Trophoblast cell (in vitro differentiated cells and primary cell): ENCODE results near the gene ALPI.

Experiments
- DNase-seq, 2 donors: peaks; one replicate each; pipeline ENCODE4 v3.0.0-alpha.2; 2016
- H2AFZ ChIP-seq: 2 replicates; pipeline ENCODE4 v1.6.1; 2013; ENCODE audit warnings: low read length, moderate library complexity, mild to moderate bottlenecking; ENCODE audit not compliant: insufficient read depth, poor library complexity
- H2AK5ac ChIP-seq: 2 replicates; pipeline ENCODE4 v1.6.1; 2013; ENCODE audit warnings: mild to moderate bottlenecking, low read length
- H2BK120ac ChIP-seq: 2 replicates; pipeline ENCODE4 v1.6.1; 2013; ENCODE audit warnings: low read length, mild to moderate bottlenecking, moderate library complexity; ENCODE audit not compliant: insufficient read depth, poor library complexity
- H2BK12ac ChIP-seq: 2 replicates; pipeline ENCODE4 v1.6.1; 2013; ENCODE audit warnings: mild to moderate bottlenecking, low read length, moderate library complexity
- H2BK5ac ChIP-seq: 2 replicates; pipeline ENCODE4 v1.6.1; 2013; ENCODE audit warnings: low read length, low read depth, moderate library complexity, mild to moderate bottlenecking; ENCODE audit not compliant: poor library complexity
- H3K14ac ChIP-seq: 2 replicates; pipeline ENCODE4 v1.6.1; 2013; ENCODE audit warnings: mild to moderate bottlenecking, low read length
- H3K18ac ChIP-seq: 2 replicates; pipeline ENCODE4 v1.6.1; 2013; ENCODE audit warnings: mild to moderate bottlenecking, low read length
- H3K23ac ChIP-seq: 2 replicates; pipeline ENCODE4 v1.6.1; 2013; ENCODE audit warnings: low read length
- H3K27ac ChIP-seq: 2 replicates; pipeline ENCODE4 v1.5.1; 2013; ENCODE audit warnings: low read depth, mild to moderate bottlenecking, inconsistent platforms, low read length, moderate library complexity
- H3K27me3 ChIP-seq: 2 replicates; pipeline ENCODE4 v1.6.1; 2013; ENCODE audit warnings: inconsistent platforms, mild to moderate bottlenecking, low read length, moderate library complexity; ENCODE audit not compliant: insufficient read depth
- H3K36me3 ChIP-seq, 2 experiments: 1 replicate in 1 of 2; 2 replicates in 1 of 2; pipeline ENCODE4 v1.6.1; 2013; ENCODE audit warnings: low read length in 2 of 2, mild to moderate bottlenecking in 2 of 2, moderate library complexity in 1 of 2; ENCODE audit not compliant: insufficient read depth in 2 of 2, control insufficient read depth in 1 of 2
- H3K4ac ChIP-seq: 2 replicates; pipeline ENCODE4 v1.6.1; 2013; ENCODE audit warnings: low read depth, mild to moderate bottlenecking, low read length, moderate library complexity
- H3K4me1 ChIP-seq, 2 experiments: 1 replicate in 1 of 2; 2 replicates in 1 of 2; pipeline ENCODE4 v1.6.1; 2013; ENCODE audit warnings: low read length in 2 of 2, mild to moderate bottlenecking in 2 of 2, moderate library complexity in 1 of 2; ENCODE audit not compliant: insufficient read depth in 2 of 2, control insufficient read depth in 1 of 2
- H3K4me2 ChIP-seq: 2 replicates; pipeline ENCODE4 v1.6.1; 2013; ENCODE audit warnings: inconsistent platforms, mild to moderate bottlenecking, low read length, moderate library complexity
- H3K4me3 ChIP-seq: 2 replicates; pipeline ENCODE4 v1.5.1; 2013; ENCODE audit warnings: mild to moderate bottlenecking, low read depth, low read length, inconsistent platforms
- H3K79me1 ChIP-seq: one replicate; pipeline ENCODE4 v1.6.1; 2013; ENCODE audit warnings: low read length
- H3K79me2 ChIP-seq: 2 replicates; pipeline ENCODE4 v1.6.1; 2013; ENCODE audit warnings: low read length, mild to moderate bottlenecking; ENCODE audit not compliant: control insufficient read depth, insufficient read depth, poor library complexity
- H3K9ac ChIP-seq: 2 replicates; pipeline ENCODE4 v1.6.1; 2013; ENCODE audit warnings: mild to moderate bottlenecking, low read length
- H3K9me3 ChIP-seq: 2 replicates; pipeline ENCODE4 v1.6.1; 2013; ENCODE audit warnings: low read depth, mild to moderate bottlenecking, control low read depth, inconsistent platforms, low read length; ENCODE audit not compliant: insufficient read depth
- H4K12ac ChIP-seq: 2 replicates; pipeline ENCODE4 v1.6.1; 2013; ENCODE audit warnings: low read depth, mild to moderate bottlenecking, low read length, moderate library complexity
- H4K8ac ChIP-seq: 2 replicates; pipeline ENCODE4 v1.6.1; 2013; ENCODE audit warnings: low read depth, mild to moderate bottlenecking, low read length, moderate library complexity
- H4K91ac ChIP-seq: one replicate; pipeline ENCODE4 v1.6.1; 2013; ENCODE audit warnings: low read depth, mild to moderate bottlenecking, low read length, moderate library complexity
- WGBS: extraction: QIAGEN DNeasy Blood & Tissue Kit; methylation state at CpG from one replicate; pipeline ENCODE4 v1.1.7; 2013; ENCODE audit warnings: missing lambda C conversion rate; ENCODE audit not compliant: insufficient read length, insufficient coverage; ENCODE audit errors: extremely low coverage; 5-methylcytosine and 5-hydroxymethylcytosine counted together

ALPI gene

GRCh38 chr2:232476791-232477190, 20.8 kb downstream of the ALPI start:
- Histone ChIP-seq H3K14ac (no peak overlapping the region), H3K36me3 (no peaks in the 10 kb centered on the region), H3K27ac (no peak overlapping the region), H3K4me1 (no peaks in the 10 kb centered on the region), H2BK120ac (no peak overlapping the region), H3K23ac (no peak overlapping the region), H2AFZ (no peak overlapping the region), H3K18ac (no peak overlapping the region), H3K4me3 (no peak overlapping the region), H4K12ac (no peak overlapping the region), H4K8ac (no peak overlapping the region), H3K4me2 (no peak overlapping the region), H3K4ac (no peak overlapping the region), H3K9ac (no peak overlapping the region), H3K79me2 (no peaks in the 10 kb centered on the region), H3K9me3 (peaks cover 2% of the 10 kb centered on the region), H4K91ac (no peak overlapping the region), H2BK5ac (no peak overlapping the region), H2BK12ac (no peak overlapping the region), H3K27me3 (no peaks in the 10 kb centered on the region), H3K79me1 (no peaks in the 10 kb centered on the region), H2AK5ac (no peak overlapping the region)
- WGBS, result no CpG with 5 or more reads among the region's 7 CpGs
- no peak for DNase-seq

DNA sequence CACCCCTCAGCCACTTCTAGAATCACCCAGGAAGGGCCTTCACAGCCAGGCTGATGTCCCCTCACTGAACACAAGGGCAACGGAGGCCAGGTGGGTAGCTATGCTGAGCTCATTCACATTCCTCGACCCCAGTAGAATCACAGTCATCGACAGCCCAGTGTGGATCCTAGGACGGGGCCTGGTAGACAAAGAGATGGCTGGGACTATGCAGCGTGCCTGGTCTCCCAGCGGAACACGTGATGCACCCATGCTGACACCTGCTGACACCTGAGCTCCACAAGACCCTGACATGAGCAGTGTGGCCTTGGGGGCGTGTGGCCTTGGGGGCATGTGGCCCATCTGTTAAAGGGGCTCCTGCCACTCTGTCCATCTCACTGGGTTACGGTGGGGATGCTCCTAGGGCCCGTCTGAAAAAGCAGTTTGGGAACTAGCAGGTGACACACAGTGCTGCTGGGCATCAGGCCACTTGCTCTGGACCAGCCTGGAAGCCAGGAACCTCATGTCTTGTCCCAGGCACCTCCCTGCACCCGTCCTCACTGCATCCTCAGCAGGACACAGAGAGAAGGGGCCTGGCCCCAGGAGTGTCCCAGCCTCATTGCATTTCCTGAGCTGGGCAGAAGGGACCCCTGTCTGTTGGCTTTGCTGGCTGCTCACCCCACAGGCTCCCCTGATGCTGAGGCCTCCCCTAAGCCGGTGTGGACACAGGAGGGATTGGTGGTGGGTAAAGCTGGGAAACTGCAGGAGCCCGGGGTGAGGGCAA, 22.0 kb downstream of the ALPI start:
- Histone ChIP-seq H2BK120ac (no peak overlapping the region), H3K4me1 (no peaks in the 10 kb centered on the region), H3K4me3 (no peak overlapping the region), H3K14ac (no peak overlapping the region), H3K18ac (no peak overlapping the region), H3K4ac (no peak overlapping the region), H3K9ac (no peak overlapping the region), H4K8ac (no peak overlapping the region), H2BK5ac (no peak overlapping the region), H3K27me3 (no peaks in the 10 kb centered on the region), H4K91ac (no peak overlapping the region), H4K12ac (no peak overlapping the region), H2AK5ac (no peak overlapping the region), H3K79me2 (no peaks in the 10 kb centered on the region), H3K9me3 (peaks cover 4% of the 10 kb centered on the region), H2BK12ac (no peak overlapping the region), H3K27ac (no peak overlapping the region), H3K36me3 (no peaks in the 10 kb centered on the region), H3K79me1 (no peaks in the 10 kb centered on the region), H3K23ac (no peak overlapping the region), H3K4me2 (no peak overlapping the region), H2AFZ (no peak overlapping the region)
- WGBS, result no CpG with 5 or more reads among the region's 13 CpGs
- DNase-seq, result no peak

DNA sequence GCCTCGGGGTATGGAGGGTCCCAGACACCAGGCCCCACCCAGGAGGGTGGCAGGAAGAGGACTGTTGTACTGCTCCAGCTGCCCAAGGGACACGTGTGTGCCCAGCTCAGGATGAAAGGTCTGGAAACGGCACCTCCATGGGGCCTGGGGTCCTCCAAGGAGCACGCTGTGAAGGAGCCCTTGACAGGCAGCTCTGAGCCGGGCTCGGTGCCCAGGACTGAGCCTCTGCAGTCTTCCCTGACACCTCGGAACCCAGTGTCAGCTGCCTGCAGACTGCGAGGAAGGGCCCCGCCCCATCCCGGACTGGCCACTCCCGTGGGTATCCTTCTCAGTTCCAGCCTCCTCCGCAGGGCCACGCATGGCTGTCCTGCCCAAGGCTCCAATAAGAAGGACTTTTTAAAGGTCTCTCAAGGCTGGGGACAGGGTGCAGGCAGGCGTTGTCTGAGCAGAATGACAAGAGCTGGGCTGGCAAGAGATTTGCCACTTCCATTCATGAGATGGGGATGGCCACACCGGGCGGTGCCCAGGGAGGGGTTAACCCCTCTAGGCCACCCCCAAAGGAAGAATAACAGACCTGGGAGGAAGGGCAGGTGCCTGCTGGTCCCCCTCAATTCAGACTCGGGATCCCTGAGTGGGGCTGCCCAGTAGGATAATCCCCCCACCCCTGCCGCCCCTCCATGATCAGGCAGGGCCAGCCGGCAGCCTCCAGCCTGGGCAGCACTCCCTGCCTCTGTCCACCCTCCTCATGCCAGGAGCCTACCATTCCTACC, 22.8 kb downstream of the ALPI start:
- Histone ChIP-seq H4K12ac (no peak overlapping the region), H3K9me3 (peaks cover 4% of the 10 kb centered on the region), H3K27me3 (peaks cover 3% of the 10 kb centered on the region), H3K27ac (no peak overlapping the region), H2AK5ac (no peak overlapping the region), H3K4me1 (no peaks in the 10 kb centered on the region), H2BK5ac (no peak overlapping the region), H3K36me3 (no peaks in the 10 kb centered on the region), H4K91ac (no peak overlapping the region), H3K4me2 (no peak overlapping the region), H3K4ac (no peak overlapping the region), H4K8ac (no peak overlapping the region), H3K18ac (no peak overlapping the region), H3K79me2 (no peaks in the 10 kb centered on the region), H2AFZ (no peak overlapping the region), H2BK12ac (no peak overlapping the region), H3K9ac (no peak overlapping the region), H3K23ac (no peak overlapping the region), H2BK120ac (no peak overlapping the region), H3K14ac (no peak overlapping the region), H3K79me1 (no peaks in the 10 kb centered on the region), H3K4me3 (no peak overlapping the region)
- no CpG with 5 or more reads among the region's 19 CpGs for WGBS
- no peak for DNase-seq

GRCh38 chr2:232479341-232480200, 23.6 kb downstream of the ALPI start:
- Histone ChIP-seq H2BK5ac (no peak overlapping the region), H3K9ac (no peak overlapping the region)
- WGBS, result no CpG with 5 or more reads among the region's 21 CpGs

More at GRCh38 chr2:232479341-232480200, 23.6 kb downstream of the ALPI start:
- H4K91ac ChIP-seq, result no peak overlapping the region
- H2AFZ ChIP-seq, result no peak overlapping the region
- no peak overlapping the region for H3K14ac ChIP-seq
- no peak overlapping the region for H3K23ac ChIP-seq
- H3K4me1 ChIP-seq, result no peaks in the 10 kb centered on the region
- H3K4me2 ChIP-seq, result no peak overlapping the region
- no peaks in the 10 kb centered on the region for H3K79me2 ChIP-seq
- H3K27ac ChIP-seq, result no peak overlapping the region
- no peak overlapping the region for H4K8ac ChIP-seq
- no peak for DNase-seq
- no peak overlapping the region for H4K12ac ChIP-seq
- H2BK120ac ChIP-seq, result no peak overlapping the region
- no peaks in the 10 kb centered on the region for H3K36me3 ChIP-seq
- H3K4ac ChIP-seq, result no peak overlapping the region
- H2BK12ac ChIP-seq, result no peak overlapping the region
- H2AK5ac ChIP-seq, result no peak overlapping the region
- H3K79me1 ChIP-seq, result no peaks in the 10 kb centered on the region
- H3K27me3 ChIP-seq, result peaks cover 11% of the 10 kb centered on the region
- peaks cover 6% of the 10 kb centered on the region for H3K9me3 ChIP-seq
- no peak overlapping the region for H3K18ac ChIP-seq
- H3K4me3 ChIP-seq, result no peak overlapping the region
